Ovary (tissue), 9 donors: ENCODE data around the gene ICA1. TPM values are rescaled to one million over a fixed set of nuclear protein-coding genes. Genes with fewer than 3 reads are reported as not detected.

ENCODE experiments used
- DNase-seq, 5 donors: peaks; one replicate each; pipeline ENCODE4 v3.0.0-alpha.2; 2019 to 2020
- H3K27ac ChIP-seq, 2 donors: fragments of 200-600 bp; one replicate each; pipeline versions ENCODE4 v1.5.1 to v1.8.0; 2019 to 2022
- H3K27me3 ChIP-seq: fragments of 200-600 bp; one replicate; pipeline ENCODE4 v1.8.0; 2022
- H3K36me3 ChIP-seq: fragments of 200-600 bp; sonication (generic); one replicate; pipeline ENCODE4 v1.5.1; 2019
- H3K4me1 ChIP-seq: one replicate; pipeline ENCODE4 v1.8.1; 2013; ENCODE audit warnings: mild to moderate bottlenecking, moderate library complexity; ENCODE audit not compliant: insufficient read depth
- H3K4me3 ChIP-seq: fragments of 200-600 bp; sonication (generic); one replicate; pipeline ENCODE4 v1.5.1; 2017
- H3K9me3 ChIP-seq, 2 donors: fragments of 200-600 bp in 1 of 2; sonication (generic) in 1 of 2; one replicate each; pipeline versions ENCODE4 v1.5.1 to v1.8.1; 2013 to 2019; ENCODE audit warnings: mild to moderate bottlenecking in 1 of 2, moderate library complexity in 1 of 2
- CTCF ChIP-seq, 3 donors: fragments of 450-650 bp in 2 of 3; fragments of 200-600 bp in 1 of 3; IDR thresholded peaks; one replicate each; pipeline versions ENCODE4 v1.5.1 to v1.8.0; 2016 to 2022; ENCODE audit warnings: antibody characterized with exemption in 3 of 3, mild to moderate bottlenecking in 1 of 3
- EP300 ChIP-seq: sonication (generic); formaldehyde crosslinking; IDR thresholded peaks from one replicate; pipeline ENCODE4 v1.6.1; 2017; ENCODE audit warnings: antibody characterized with exemption
- POLR2A ChIP-seq: fragments of 450-650 bp; IDR thresholded peaks from one replicate; pipeline ENCODE4 v1.6.1; 2017; ENCODE audit warnings: antibody characterized with exemption, mild to moderate bottlenecking, moderate library complexity
- WGBS, 3 donors: extraction: QIAGEN DNeasy Blood & Tissue Kit in 1 of 3; methylation state at CpG; one replicate each; pipeline versions ENCODE4 v1.1.5 to v1.1.7; 2013 to 2017; 5-methylcytosine and 5-hydroxymethylcytosine counted together
- intact Hi-C, 4 donors: fragments of 100-400 bp; cut with DNase I; formaldehyde crosslinking; loops; one replicate each; pipeline versions ENCODE4 v1.11.0 to v1.15.1; 2022 to 2023
- polyA plus RNA-seq, 2 donors: library from polyadenylated mRNA; stranded (reverse); fragments of 200-250 nt in 1 of 2; fragments of 350-450 nt in 1 of 2; fragmentation: Illumina TruSeq in 1 of 2; extraction: RNeasy Lipid Tissue Mini Kit (QIAGEN cat#74804) in 1 of 2; gene quantifications; one replicate each; pipeline ENCODE4 v1.2.3, GENCODE V29; 2013 to 2014
- total RNA-seq, 7 donors: library from RNA; depleted of rRNA in 2 of 7; stranded (reverse); fragments of >200 nt in 2 of 7; fragmentation: NEBNext Ultra II Directional in 3 of 7; extraction: Animal tissue kit (Norgen Biotek cat#: 25700) in 3 of 7; gene quantifications; one replicate each; pipeline versions ENCODE4 v1.1.0 to v1.2.4, GENCODE V29; 2016 to 2023
- donor health status: DM: no; HTN: no; CAD: no; lungs with moderate emphysema.
- donor health status: DM: no; HTN: no; CAD: no.
- donor health status: Bipolar disorder and iron deficiency.
- donor health status: DM: yes; HTN: yes; CAD: no.
- donor health status: DM: no; HTN: no; CAD: no.
- donor health status: DM: yes; HTN: yes; CAD: no.

ICA1 gene
- total and polyA plus RNA-seq, 9 donors: 2.1 to 19.4 (median 4.7) TPM

- intact Hi-C loops: loop anchor here in 1 of 4 donors (5.0 kb wide), 1 partner anchor 1608 kb away; no protein-coding TSS in a partner anchor
- Histone ChIP-seq H3K9me3 (no peaks in the 10 kb centered on the region), H3K4me1 (no peaks in the 10 kb centered on the region), H3K27ac (no peak overlapping the region), H3K27me3 (no peaks in the 10 kb centered on the region), H3K36me3 (no peaks in the 10 kb centered on the region), H3K4me3 (no peak overlapping the region)
- DNase-seq: no peak
- no peak for TF ChIP-seq POLR2A
- no peak for TF ChIP-seq CTCF (IDR thresholded peaks at IDR 0.05)
- no peak for TF ChIP-seq EP300
- 86 to 88% (median 86%) methylated on average over 3 of the region's 3 CpGs for WGBS, 3 donors
Observed at GRCh38 chr7:8115547-8116402, 146.2 kb downstream of the ICA1 start.

GRCh38 chr7:8114175-8114574 lies 147.8 kb downstream of the ICA1 start:
- Histone ChIP-seq H3K27ac (no peak overlapping the region), H3K9me3 (no peaks in the 10 kb centered on the region), H3K4me3 (no peak overlapping the region), H3K36me3 (no peaks in the 10 kb centered on the region), H3K27me3 (no peaks in the 10 kb centered on the region), H3K4me1 (no peaks in the 10 kb centered on the region)
- intact Hi-C loops: no loop called here
- no peak for DNase-seq
- 85 to 94% (median 94%) methylated on average over 4 of the region's 4 CpGs for WGBS, 3 donors
- TF ChIP-seq CTCF (IDR thresholded peaks at IDR 0.05) (no peak), POLR2A (no peak), EP300 (no peak)

GRCh38 chr7:8113184-8113583 lies 148.8 kb downstream of the ICA1 start:
- Histone ChIP-seq H3K27ac (no peak overlapping the region), H3K27me3 (no peaks in the 10 kb centered on the region), H3K36me3 (no peaks in the 10 kb centered on the region), H3K4me1 (no peaks in the 10 kb centered on the region), H3K4me3 (no peak overlapping the region), H3K9me3 (no peaks in the 10 kb centered on the region)
- 76 to 89% (median 82%) methylated on average over 3 of the region's 3 CpGs for WGBS, 3 donors
- intact Hi-C loops: no loop called here
- DNase-seq: no peak
- TF ChIP-seq EP300: no peak
- no peak for TF ChIP-seq CTCF (IDR thresholded peaks at IDR 0.05)
- no peak for TF ChIP-seq POLR2A

- intact Hi-C loops: no loop called here
Observed at GRCh38 chr7:8112685-8113084, 149.3 kb downstream of the ICA1 start.

More at GRCh38 chr7:8112685-8113084, 149.3 kb downstream of the ICA1 start:
- 93 to 100% (median 95%) methylated on average over 2 of the region's 2 CpGs for WGBS, 3 donors
- H3K9me3 ChIP-seq: no peaks in the 10 kb centered on the region
- H3K27ac ChIP-seq: no peak overlapping the region
- H3K36me3 ChIP-seq: no peaks in the 10 kb centered on the region
- TF ChIP-seq EP300 (no peak), POLR2A (no peak), CTCF (IDR thresholded peaks at IDR 0.05) (no peak)
- no peaks in the 10 kb centered on the region for H3K4me1 ChIP-seq
- DNase-seq: no peak
- H3K27me3 ChIP-seq: no peaks in the 10 kb centered on the region
- H3K4me3 ChIP-seq: no peak overlapping the region
